Spinal cord (tissue), 10 donors: ENCODE measurements around the gene MIPEP. TPM values are rescaled to one million over a fixed set of nuclear protein-coding genes. Genes with fewer than 3 reads are reported as not detected.
A peak's percentile ranks its signal among the peaks of the same experiment; 100 is the strongest.
"Not testable (repeated sequence)": the region's sequence is repeated elsewhere in the genome, so short reads cannot be mapped to it uniquely, and the experiment has no call there.

Experiments used
- DNase-seq, 6 donors: peaks; one replicate each; pipeline versions ENCODE4 v3.0.0 to v3.0.0-alpha.2; 2013 to 2015; ENCODE audit warnings: low spot score in 6 of 6, low read depth in 4 of 6
- H3K27ac ChIP-seq: one replicate; pipeline ENCODE4 v1.5.1; 2013; ENCODE audit warnings: low read depth, low read length, control low read depth
- H3K27me3 ChIP-seq: one replicate; pipeline ENCODE4 v1.6.1; 2013; ENCODE audit warnings: low read length; ENCODE audit not compliant: control insufficient read depth, insufficient read depth
- H3K36me3 ChIP-seq: one replicate; pipeline ENCODE4 v1.6.1; 2013; ENCODE audit warnings: low read length; ENCODE audit not compliant: control insufficient read depth, insufficient read depth
- H3K4me1 ChIP-seq: one replicate; pipeline ENCODE4 v1.6.1; 2013; ENCODE audit warnings: low read length; ENCODE audit not compliant: control insufficient read depth, insufficient read depth
- H3K4me3 ChIP-seq: one replicate; pipeline ENCODE4 v1.5.1; 2013; ENCODE audit warnings: low read depth, low read length, control low read depth
- H3K9me3 ChIP-seq: one replicate; pipeline ENCODE4 v1.6.1; 2013; ENCODE audit warnings: low read length; ENCODE audit not compliant: control insufficient read depth, insufficient read depth
- WGBS: methylation state at CpG from one replicate; pipeline ENCODE4 v1.1.5; 2013; ENCODE audit warnings: missing lambda C conversion rate; ENCODE audit not compliant: insufficient coverage; 5-methylcytosine and 5-hydroxymethylcytosine counted together
- polyA plus RNA-seq, 2 donors: library from polyadenylated mRNA; unstranded; fragments of 120-200 nt; gene quantifications; one replicate each; pipeline ENCODE4 v1.2.1, GENCODE V29; 2013; ENCODE audit not compliant: insufficient read length in 2 of 2
- total RNA-seq, 2 donors: library from RNA; depleted of rRNA in 1 of 2; stranded (reverse); fragments of 120-200 nt in 1 of 2; fragments of >200 nt in 1 of 2; gene quantifications; one replicate each; pipeline versions ENCODE4 v1.2.3 to v1.2.4, GENCODE V29; 2013 to 2014
- donor health status: healthy.

The MIPEP gene
- total and polyA plus RNA-seq, 4 donors: 13.2 to 22.5 (median 14.8) TPM

DNA sequence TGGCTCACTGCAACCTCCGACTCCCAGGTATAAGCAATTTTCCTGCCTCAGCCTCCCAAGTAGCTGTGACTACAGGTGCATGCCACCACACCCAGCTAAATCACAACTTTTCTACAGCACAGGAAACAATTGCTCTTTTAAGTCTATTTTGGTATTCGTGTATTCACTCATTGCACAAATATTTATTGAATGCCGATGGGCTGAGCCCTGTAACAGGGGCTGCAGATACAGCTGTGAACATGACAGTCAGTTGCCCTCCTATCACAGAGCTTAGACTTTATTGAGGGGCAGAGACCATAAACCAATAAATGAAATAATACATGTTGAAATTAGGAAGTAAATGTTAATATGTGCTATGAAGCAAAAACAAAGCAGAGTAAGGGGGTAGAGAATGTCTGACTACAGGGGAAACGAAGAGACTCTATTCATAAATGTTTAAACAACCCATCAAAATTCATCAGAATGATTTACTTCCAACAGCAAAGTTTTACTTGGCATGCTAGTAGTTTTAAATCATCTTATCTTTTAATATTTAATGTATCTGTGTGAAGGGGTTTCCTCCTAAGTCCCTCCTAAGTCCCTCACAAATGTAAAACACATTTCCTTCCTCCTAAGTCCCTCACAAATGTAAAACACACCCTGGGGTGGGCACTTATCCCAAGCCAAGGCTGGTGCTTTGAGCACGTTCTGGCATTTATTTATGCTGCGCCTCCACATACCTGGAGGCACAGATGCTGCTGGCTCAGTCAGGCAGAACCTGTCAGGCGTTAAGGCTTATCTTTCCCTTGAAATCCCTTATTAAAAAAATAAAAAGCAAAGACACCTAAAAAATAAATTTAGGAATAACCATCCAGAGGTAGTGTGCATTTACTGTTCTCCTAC, 140.8 kb downstream of the MIPEP start:
- no peaks in the 10 kb centered on the region for H3K9me3 ChIP-seq
- no peaks in the 10 kb centered on the region for H3K36me3 ChIP-seq
- DNase-seq: peak in 1 of 6 donors; percentile 42
- no peaks in the 10 kb centered on the region for H3K27me3 ChIP-seq
- peaks cover 12% of the 10 kb centered on the region for H3K4me1 ChIP-seq
- no peak overlapping the region for H3K4me3 ChIP-seq
- no peak overlapping the region for H3K27ac ChIP-seq
- 44% methylated on average over 4 of the region's 7 CpGs for WGBS

GRCh38 chr13:23746141-23746540, 143.1 kb downstream of the MIPEP start:
- H3K27me3 ChIP-seq, H3K27ac ChIP-seq, H3K4me3 ChIP-seq, H3K9me3 ChIP-seq, H3K36me3 ChIP-seq, DNase-seq, H3K4me1 ChIP-seq: not testable (repeated sequence)
- WGBS: 100% methylated on average over 3 of the region's 5 CpGs

GRCh38 chr13:23744315-23744714, 144.9 kb downstream of the MIPEP start:
- Histone ChIP-seq H3K36me3 (no peaks in the 10 kb centered on the region), H3K27me3 (no peaks in the 10 kb centered on the region), H3K27ac (no peak overlapping the region), H3K4me3 (no peak overlapping the region), H3K4me1 (peaks cover 8% of the 10 kb centered on the region), H3K9me3 (no peaks in the 10 kb centered on the region)
- no peak for DNase-seq

DNA sequence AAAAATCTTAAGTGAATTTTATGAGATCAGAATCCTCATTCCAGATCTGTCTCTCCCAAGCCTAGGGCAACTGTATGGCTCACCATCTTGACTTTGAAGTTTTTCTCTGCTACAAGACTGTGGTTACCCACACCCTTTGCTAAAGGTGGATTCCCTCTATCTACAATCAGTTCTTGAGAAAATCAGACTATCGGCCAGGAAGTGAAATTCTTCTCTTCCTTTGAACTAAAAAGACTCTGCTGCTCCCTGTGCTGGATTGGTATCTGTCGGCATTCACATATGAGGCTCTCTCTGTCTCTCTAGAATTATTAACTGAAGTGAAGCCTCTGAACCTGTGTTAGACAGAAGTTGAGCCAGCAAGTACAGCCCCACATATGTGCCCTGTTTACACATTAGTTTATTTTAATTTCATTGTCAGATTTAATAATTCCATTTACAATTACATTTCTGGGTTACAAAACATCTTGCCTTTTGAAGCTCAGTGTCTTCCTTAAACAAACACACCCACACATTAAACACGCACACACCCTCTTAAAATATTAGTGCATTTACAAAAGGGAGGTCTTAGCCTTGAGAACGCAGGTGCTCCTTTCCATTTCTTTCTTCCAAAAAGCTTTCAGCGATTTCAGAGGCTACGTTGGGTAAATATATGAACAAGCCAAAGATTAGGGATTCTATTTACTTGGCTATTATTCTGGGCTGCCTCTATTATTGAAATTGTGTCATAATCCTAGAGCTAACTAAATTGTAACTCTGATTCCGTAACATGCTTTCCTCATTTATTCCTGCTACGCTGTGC, 145.7 kb downstream of the MIPEP start:
- WGBS: 94% methylated on average over 2 of the region's 8 CpGs

DNA sequence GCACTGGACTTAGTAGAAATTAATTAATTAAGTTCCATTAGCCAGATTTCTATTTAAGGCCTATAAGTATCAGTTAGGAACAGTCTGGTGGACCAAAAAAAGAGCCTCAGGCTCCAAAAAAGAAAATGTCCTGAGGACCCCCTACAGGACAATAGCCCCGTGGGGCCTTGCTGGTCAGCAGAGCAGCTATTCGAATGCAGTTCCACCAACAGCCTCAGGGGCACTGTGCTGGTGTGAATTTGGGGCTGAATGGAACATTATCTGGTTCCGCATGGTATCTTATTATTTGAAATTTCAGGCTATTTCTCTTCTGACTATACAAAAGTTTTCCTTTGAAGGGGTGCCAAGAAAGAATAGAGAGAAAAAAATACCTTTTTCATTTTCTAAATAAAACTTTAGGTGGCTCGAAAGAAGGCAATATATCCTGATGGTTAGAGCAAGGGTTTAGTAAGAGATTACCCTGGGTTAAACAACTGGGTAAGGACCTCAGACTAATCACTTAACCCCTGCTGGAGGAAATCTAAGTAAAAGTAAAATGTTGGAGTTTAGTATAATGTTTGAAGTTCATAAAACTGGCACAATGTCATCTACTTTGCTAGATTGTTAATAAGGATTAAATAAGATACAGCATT, 147.2 kb downstream of the MIPEP start:
- DNase-seq: no peak
- Histone ChIP-seq H3K27ac (no peak overlapping the region), H3K27me3 (no peaks in the 10 kb centered on the region), H3K4me3 (no peak overlapping the region), H3K9me3 (no peaks in the 10 kb centered on the region), H3K36me3 (no peaks in the 10 kb centered on the region), H3K4me1 (no peaks in the 10 kb centered on the region)
- no CpG with 5 or more reads among the region's 4 CpGs for WGBS

More for the DNA sequence above, 145.7 kb downstream of the MIPEP start:
- H3K27me3 ChIP-seq: no peaks in the 10 kb centered on the region
- no peak overlapping the region for H3K4me3 ChIP-seq
- no peak for DNase-seq
- no peaks in the 10 kb centered on the region for H3K9me3 ChIP-seq
- H3K4me1 ChIP-seq: peaks cover 4% of the 10 kb centered on the region
- H3K36me3 ChIP-seq: no peaks in the 10 kb centered on the region
- H3K27ac ChIP-seq: no peak overlapping the region

DNA sequence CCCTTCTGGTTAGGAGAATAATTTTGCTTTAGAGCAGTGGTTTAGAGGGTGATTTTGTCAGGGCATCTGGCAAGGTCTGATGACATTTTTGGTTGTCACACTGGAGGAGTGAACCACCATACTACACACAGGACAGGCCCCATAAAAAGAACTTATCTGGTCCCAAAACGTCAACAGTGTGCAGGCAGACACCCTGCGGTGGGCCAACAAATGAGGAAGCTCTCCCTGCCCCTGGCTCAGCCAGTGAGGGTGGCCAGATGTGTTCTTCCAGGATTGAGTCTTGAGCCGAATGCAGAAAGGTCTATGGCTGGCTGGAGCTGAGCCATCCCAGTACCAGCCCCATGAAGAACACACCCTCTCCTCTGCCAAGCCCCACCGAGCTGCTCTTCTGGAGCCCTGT, 149.2 kb downstream of the MIPEP start:
- Histone ChIP-seq H3K36me3 (no peaks in the 10 kb centered on the region), H3K9me3 (no peaks in the 10 kb centered on the region), H3K27ac (no peak overlapping the region), H3K4me1 (no peaks in the 10 kb centered on the region), H3K27me3 (no peaks in the 10 kb centered on the region), H3K4me3 (no peak overlapping the region)
- DNase-seq: no peak
- 76% methylated on average over 2 of the region's 4 CpGs for WGBS

DNA sequence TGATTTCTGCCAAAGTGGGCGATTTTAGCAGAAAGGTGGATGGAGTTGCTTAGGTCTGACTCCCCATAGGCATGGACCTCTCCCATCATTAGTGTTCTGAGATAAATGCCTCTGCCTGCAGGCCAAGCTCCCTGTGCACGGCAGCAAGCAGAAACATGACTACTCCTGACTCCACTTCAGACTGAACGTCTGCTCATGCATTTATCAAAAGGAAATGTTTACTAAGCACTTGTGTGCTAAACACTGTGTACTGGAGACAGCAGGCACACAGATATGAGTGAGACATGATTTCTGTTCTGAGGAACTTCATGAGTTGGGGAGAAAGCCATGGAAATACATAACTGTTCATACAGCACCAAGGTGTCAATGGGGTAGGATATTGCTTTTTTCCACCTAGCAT, 149.6 kb downstream of the MIPEP start:
- DNase-seq: no peak
- Histone ChIP-seq H3K4me3 (no peak overlapping the region), H3K9me3 (no peaks in the 10 kb centered on the region), H3K27ac (no peak overlapping the region), H3K4me1 (no peaks in the 10 kb centered on the region), H3K36me3 (no peaks in the 10 kb centered on the region), H3K27me3 (no peaks in the 10 kb centered on the region)
- WGBS: no CpG with 5 or more reads among the region's 3 CpGs

- DNase-seq: no peak
- H3K4me3 ChIP-seq: no peak overlapping the region
- no peaks in the 10 kb centered on the region for H3K4me1 ChIP-seq
- H3K9me3 ChIP-seq: no peaks in the 10 kb centered on the region
- WGBS: 58% methylated on average over 2 of the region's 5 CpGs
- no peaks in the 10 kb centered on the region for H3K27me3 ChIP-seq
- no peak overlapping the region for H3K27ac ChIP-seq
- no peaks in the 10 kb centered on the region for H3K36me3 ChIP-seq
These were observed 152.7 kb downstream of the MIPEP start for GRCh38 chr13:23736541-23736940.

- Histone ChIP-seq H3K27ac (no peak overlapping the region), H3K9me3 (no peaks in the 10 kb centered on the region), H3K4me1 (no peaks in the 10 kb centered on the region), H3K4me3 (no peak overlapping the region), H3K36me3 (no peaks in the 10 kb centered on the region), H3K27me3 (no peaks in the 10 kb centered on the region)
- no peak for DNase-seq
- no CpG with 5 or more reads among the region's 2 CpGs for WGBS
These were observed 153.9 kb downstream of the MIPEP start for GRCh38 chr13:23735329-23735728.
